Measurements from ENCODE around the gene SDCBP2.
A peak's percentile ranks its signal among the peaks of the same experiment; 100 is the strongest.

The SDCBP2 gene, protein sequence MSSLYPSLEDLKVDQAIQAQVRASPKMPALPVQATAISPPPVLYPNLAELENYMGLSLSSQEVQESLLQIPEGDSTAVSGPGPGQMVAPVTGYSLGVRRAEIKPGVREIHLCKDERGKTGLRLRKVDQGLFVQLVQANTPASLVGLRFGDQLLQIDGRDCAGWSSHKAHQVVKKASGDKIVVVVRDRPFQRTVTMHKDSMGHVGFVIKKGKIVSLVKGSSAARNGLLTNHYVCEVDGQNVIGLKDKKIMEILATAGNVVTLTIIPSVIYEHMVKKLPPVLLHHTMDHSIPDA

DNA sequence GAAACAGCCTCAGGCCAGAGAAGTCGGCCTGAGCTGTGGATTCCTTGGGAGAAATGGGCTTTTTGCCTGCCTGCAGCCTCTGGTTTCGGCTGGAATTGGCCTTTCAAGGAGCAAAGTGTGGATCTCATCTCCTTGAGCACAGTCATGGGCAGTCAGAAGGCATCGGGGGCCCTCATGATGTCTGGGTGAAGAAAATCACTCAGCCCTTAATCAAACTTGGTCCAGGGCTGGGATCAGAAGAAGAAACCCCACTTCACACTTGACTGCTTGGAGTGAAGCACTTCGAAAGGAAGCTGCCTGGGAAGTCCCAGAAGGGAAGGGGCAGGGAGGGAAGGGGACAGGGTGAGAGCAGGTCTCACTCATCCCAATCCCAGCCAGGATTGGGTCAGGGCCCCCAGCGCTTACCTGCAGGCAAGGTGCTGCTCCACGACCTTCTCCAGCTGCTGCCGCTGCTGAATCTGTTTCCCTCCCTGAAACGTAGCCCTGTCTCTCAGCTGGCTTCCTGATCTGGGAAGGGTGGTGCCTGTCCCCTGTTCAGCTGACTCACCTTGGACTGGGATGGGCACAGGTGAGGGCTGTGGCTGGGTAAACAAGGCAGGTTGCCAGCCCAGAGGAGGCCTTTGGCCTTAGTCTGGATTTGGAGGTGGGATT, at the start of gene SDCBP2:
SDCBP2 (minus strand) TSS at position 460 of the 651 bp plus-strand sequence. CDS start 8,723 bp downstream, outside the sequence.
- DNase-seq: no peak

DNA sequence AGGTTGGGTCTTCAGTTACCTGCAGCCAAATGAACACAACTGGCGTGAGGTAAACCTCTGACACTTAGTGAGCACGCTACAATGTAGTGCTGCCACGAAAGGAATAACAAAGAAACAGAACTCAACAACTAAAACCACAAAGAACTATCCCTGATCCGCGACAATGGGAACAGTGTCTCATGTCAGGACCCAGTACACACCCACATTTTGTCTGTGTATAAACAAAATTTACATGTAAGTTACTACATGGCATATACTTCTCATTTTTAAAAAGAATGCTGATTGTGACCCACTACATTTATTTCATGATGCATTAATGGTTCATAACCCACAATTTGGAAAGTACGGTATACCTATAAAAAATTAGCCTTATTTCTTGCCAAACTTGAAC, 49.8 kb upstream of the SDCBP2 start:
- DNase-seq: no peak

DNA sequence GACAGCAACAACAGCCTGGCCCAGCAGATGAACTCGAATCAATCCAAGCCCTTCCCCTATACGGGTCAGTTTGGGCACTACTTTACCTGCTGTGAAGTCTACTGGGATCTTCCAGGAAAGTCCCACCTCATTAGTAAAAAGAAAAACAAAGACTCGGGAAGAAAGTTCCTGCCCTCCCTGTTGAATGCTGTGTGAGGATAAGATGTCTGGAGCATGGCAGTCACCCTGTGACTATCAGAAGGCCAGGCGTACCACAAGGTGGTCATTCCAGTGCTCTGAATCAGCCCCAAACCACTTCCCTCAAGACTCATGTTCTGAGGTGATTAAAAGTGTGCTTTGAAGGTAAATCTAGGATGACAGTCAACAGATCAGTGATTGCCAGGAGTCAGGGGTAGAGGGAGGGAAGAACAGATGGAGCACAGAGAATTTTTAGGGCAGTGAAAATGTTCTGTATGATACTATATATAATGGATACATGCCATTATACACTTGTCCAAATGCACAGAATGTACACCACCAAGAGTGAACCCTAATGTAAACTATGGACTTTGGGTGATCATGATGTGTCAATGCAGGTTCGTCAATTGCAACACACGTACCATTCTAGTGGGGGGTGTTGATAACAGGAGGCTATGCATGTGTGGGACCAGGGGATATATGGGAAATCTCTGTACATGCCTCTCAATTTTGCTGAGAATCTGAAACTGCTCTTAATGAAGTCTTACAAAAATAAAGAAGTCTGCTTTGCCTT, 49.2 kb upstream of the SDCBP2 start:
- peak; percentile 42 for DNase-seq

DNA sequence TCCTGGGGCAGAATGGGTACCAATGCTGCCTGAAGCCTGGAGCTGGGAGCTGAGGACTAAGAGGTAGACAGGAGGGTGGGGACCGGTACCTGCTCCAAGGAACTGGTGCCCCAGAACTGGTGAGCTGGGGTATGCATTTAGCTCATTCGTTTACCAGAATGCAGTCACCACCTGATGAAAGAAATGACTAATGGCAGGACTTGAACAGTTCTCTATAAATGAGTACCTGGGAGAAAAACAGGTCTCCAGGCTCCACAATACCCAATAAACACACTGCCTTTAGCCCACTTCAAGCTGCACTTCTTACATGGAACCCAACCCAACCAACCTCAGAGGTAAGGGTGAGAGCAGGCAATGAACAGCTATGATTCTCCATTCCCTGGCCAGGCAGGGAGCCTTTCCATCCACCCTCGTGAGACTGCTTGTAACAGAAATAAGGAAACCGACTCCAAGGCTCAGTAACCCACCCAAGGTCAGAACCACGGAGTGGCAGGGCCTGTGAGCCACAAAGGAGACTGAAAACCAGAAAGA, 48.5 kb upstream of the SDCBP2 start:
- DNase-seq: peak; percentile 51

DNA sequence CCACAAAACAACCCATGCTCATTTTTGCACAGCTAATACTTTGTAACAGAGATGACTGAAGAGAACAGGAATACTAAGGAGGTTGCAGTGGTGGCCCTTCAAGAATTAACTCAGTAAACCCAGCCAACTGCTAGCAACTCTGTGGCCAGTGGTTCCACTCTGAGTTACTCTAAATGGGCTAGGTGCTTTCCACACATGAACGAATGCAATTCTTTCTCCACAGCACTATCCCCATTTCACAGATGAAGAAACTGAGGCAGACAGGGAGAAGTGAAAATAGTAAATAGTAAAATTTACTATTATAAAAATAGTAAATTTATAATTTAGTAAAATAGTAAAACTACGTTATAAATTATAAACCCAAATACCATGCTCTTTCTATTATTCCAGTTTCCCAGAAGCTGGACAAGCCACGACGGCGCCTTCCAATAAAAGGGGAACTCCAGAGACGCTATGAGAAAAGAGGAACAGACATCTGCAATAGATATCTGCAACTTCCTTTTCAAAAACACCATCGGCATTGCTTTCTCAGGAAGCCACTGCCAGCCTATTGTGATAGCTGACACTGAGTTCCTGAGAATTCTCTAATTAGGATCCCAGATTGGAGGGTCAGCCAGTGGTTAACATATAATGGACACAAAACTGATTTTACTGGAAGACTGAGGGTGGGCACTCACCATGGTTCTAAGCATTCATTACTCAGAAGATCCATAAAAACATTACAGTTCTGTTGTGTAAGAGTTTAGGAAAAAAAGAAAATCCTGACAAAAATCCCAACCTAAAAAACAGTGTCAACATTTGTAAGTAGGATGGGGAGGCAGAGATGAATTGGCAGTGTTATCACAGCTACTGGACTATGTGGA, 47.7 kb upstream of the SDCBP2 start:
- no peak for DNase-seq

DNA sequence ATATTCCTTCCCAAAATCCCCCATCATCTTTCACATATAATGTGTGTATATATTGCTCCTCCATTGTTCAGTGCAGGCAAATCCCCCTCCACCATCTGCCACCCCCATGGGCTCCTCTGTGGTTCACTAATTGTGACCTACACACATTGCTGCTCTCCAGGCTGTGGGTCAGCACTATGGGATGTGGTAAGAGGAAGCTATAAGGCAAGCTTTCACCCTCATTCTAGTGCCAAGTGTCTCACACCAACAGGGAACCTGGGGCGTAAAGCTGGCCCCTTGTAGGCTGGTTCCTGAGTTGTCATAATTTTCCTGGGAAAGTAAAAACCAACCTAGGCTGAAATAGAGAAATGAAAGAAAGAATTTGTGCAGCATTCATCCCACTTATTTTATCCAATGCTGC, 47.1 kb upstream of the SDCBP2 start:
- DNase-seq: no peak

DNA sequence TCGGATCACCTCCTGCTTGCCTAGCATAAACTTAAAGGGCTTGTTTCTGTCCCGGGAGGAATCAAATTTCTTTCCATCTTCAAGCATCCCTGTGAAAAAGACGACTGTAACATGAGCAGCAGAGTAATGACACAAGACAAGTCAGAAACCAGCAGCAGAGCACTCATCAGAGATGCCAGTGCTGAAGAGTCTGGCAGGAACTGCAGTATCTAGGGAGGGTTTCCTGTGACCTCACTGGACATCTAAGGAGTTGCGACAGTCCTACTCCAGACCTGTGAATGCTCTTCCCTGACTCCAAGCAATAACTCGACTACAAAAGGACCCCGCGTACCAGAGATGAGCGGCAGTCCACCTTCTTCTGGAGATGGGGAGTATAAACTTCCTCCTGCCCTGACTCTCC, 46.6 kb upstream of the SDCBP2 start:
- DNase-seq: no peak

DNA sequence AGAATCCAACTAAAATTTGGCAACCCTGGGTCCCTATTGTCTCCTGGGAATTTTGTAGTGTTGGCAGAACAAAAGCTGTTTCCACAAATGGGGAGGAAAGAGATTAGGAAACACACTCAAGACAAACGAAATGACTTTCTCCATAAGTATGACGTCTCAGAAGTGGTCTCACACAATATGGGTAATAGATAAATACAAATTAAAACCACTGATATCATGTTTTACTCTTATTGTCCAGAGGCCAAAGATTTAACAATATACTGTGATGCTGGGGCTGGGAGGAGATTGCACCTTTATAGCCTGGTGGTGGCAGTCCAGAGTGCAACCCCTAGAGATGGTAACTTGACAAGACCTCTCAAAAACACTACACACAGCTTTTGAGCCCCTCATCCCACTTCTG, 45.3 kb upstream of the SDCBP2 start:
- DNase-seq: no peak

DNA sequence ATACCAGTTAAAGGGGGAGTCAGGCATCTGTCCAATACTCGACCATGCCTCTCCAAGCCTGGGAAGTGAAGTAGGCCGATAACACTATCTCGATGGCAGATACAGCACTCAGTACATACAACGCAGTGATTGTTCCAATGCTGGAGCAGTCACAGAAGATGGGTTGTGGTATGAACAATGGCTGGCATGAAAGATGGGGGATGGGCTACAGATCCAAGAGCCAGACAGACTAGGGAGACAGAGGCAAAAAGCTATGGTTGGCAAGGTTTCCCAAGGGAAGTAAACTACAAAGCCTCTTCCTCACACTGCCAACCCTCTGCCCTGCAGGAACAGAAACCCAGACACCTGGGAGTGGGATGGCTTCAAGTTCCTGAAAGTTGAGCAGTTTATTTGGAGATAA, 44.7 kb upstream of the SDCBP2 start:
- no peak for DNase-seq

DNA sequence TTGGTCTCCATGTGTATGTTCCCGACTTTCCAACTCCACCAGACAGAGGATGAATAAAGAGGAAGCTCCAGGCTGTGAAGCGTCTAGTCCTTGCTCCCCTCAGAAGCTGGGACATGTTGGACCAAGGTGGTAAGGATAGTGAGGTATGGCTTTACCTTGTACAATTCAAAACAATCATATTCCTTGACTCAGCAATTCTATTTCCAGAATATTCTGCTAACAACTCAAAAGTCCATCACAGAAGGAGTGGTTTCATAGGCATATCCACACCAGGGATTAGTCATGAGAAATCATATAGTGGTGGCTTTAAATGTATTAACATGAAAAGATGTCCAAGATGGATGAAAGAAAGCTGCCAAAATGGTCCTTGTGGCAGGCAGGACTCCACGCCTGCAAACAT, 44.1 kb upstream of the SDCBP2 start:
- DNase-seq: no peak

DNA sequence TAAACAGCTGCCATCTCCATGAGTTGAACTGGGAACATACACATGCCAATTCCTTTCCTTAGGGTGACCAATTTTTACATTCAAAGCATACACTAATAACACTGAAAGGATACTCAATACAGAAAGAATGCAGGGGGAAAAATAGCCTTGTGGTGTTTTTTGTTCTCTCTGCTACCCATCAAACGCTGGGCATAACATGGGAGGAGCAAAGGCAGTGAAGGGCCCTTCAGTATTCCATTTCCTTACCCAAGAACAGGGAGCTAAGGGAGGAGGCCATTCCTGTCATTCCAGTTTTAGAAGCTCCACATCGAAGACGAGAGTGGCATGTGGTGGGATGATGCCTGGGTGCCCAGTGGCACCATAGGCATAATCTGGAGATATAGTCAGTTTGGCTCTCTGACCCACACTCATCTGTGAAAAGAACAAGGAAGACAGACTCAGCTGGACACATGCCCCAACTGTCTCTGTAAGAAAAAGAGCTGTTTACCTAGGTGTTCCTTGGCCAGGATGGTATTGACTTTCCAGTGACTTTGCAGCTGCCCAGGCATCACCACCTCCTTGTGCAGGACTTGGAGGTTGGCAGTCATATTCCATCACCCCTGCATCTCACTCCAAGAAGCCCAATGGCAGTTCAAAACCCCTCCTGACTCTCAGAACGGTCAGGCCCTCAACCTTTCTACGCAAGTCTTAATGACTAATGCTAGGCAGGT, 43.0 kb upstream of the SDCBP2 start:
- DNase-seq: no peak

DNA sequence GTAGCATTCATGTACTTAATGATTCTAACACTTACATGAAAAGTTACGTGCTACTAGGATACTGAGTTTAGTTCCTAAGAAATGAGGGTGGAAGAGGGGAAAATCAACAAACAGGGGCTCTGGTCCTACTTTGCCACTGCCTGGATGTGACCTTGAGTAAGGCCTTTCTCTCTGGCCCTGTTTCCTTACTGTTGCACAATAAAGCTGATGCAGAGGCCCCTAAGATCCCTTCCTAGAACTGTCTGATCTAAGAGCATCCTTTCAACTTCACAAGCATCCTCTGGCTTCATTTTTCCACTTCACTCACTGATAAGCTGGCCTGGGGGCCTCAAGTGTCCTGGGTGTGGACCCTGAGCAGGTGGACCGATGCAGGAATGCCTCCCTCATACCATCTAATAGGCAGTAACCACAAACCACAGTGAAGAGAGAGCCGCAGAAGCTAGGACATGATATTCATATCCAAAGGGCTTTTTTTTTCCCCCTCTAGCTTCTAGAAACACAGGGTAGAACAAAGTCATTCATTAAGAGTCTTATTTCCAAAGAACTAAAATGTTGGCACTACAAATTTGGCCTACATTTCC, 42.4 kb upstream of the SDCBP2 start:
- no peak for DNase-seq

DNA sequence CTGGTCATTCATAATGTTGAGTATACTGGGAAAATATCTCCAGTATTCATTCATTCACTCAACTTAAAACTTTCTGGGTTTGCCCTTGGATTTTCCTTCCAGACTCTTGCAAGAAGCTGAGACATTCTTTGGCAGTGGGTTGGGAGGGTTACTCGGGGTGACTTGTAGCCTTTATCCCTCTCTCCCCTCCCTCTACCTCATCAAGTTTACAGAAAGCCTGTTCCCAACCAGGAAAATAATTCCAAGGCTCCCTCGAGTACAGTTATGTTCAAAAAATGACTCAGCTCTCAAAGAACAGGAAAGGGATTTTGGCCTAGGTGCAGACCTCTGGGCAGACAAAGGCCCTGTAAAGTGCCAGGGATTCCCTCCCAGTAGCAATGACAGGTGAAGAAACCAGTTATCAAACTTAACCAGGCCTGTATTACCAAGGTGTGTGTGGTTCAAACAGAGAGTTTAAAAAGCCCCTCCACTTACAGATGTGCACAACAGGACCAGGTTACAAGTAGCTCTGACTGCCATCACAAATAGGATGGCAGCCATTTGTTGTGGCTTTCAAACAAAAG, 41.7 kb upstream of the SDCBP2 start:
- DNase-seq: no peak

DNA sequence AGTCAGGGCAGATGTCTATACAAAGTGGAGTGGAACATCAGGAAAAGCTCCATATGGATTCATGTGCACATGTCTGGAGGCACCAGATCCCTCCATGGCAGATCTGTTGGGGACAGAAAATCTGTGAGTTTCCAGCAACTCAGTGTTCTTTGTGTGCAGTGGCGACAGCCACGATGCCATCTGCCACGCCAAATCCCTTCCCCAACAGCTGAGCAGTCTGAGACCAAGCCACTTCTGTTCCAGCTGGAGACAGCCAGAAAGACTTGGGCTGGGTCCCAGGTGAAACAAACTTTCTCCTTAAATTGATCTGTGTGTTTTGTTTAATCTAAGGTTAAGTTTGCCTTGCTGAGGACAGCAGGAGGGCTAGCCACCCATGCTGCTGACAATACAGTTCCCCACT, 41.0 kb upstream of the SDCBP2 start:
- no peak for DNase-seq

DNA sequence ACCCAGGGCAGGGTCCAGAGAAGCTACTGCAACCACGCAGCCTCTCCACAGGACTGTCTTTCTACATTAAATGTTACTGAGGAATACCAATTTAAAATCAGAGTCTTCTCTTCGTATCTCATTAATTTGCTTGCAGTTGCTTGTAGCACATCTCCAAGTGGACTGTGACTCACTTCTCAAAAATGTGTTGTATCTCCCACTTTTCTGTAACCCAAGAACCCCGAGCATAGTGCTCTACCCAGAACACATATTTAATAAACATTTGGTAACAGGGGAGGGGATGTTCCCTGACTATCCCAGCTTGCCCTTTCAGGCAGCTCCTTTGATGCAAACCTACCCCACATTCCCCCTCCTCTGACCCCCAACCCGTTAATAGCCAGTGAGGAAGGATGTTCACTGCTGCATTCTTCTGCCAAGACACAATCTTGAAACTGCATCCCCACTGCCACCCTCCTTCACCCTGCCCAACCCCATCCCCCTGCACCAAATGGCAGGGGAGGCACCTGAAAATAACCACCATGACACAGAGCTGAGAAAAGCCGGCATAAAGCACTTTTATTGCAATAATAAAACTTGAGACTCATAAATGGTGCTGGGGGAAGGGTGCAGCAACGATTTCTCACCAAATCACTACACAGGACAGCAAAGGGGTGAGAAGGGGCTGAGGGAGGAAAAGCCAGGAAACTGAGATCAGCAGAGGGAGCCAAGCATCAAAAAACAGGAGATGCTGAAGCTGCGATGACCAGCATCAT, 39.7 kb upstream of the SDCBP2 start:
- no peak for DNase-seq

DNA sequence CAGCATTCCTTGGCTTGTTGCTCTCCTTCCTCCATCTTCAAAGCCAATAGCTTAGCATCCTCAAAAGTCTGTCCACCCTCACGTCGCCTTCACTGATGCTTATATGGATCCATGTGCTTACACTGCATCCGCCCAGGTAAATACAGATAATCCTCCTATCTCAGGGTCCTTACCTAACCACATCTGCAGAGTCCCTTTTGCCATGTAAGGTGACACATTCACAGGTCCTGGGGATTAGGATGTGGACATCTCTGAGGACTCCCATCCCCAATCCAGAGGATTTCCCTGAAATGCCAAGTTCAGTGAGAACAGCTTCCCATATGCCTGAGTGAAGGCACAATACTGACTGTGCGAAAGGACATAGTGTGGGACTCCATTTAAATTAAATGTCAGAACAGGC, 38.5 kb upstream of the SDCBP2 start:
- no peak for DNase-seq

DNA sequence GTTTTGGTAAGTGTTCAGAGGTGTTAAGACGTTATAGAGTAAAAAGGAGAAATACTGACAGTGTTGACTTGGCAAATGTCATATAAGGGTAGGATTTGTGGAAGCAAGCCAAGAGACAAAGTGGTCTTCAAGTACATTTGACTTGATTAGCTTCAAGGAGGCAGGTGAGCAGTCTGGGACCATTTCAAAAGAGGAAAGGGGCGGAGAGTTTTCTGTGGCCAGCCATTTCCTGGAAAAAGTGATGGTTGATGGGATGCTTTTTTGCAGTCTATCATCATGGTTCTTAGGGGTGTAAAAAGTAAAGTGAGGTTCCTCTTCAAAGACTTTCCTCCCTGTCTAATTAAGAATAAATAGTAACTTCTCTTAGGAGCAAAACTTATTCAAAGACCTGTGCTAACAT, 35.2 kb upstream of the SDCBP2 start:
- DNase-seq: no peak

DNA sequence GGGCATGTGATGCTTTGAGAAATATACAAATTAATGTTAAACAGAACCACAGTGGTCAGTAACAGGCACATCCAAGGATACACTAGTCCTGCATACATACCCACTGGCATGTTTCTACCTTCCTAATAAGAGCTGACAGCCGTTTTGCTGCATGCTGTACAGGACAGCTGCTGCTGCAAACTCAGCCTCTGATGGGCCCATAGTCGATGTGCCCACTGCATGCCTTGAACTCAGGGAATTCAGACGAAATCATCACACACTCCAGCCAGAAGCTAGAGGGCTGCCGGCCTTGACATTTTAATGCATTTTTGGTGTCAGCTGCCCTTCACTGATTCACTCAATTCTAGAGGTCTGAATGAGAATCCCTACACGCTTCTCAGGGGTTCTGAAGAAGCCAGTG, 34.6 kb upstream of the SDCBP2 start:
- DNase-seq: no peak

DNA sequence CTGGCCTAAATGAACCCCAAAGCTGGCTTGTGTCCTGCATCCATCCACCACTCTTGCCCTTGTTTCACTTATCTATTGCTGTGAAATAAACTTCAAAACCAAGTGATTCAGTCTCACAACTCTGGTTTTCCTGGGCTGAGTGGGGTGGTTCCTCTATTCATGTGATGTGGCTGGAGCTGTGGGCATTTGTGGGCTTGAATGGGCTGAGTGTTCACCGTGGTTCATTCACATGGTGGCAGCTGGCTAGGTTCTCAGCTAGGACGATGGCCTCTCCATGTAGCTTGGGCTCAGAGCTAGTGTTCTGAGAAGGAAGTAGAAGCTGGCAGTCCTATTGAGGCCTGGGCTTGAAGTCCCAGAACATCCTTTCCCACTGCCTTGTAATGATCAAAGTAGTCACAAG, 33.5 kb upstream of the SDCBP2 start:
- no peak for DNase-seq

DNA sequence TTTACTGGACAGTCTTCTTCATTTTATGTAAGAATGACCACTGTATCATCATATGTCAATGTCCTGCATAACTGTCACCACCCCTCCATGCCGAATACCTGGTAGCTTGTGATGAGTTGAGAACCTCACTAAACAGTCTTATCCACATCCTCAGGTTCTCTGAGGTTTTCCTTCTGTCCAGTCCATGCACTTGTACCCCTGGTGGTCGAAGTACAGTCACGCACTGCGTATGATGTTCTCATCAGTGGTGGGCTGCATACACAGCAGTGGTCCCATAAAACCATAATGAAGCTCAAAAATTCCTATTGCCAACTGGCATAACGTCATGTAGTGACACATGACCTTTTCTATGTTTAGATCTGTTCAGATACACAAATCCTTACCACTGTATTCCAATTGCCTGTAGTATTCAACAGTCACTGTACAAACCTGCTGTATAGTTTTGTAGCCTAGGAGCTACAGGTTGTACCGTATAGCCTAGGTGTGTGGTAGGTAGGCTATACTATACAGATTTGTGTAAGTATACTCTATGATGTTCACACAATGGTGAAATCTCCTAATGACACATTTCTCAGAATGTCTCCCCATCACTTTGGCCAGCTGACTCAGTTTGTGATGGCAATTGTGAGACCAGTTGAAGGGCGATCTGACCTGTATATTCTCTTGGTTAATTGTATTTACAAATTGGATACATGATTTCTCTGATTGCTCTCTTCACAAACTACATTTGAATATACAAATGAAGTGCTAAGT, 31.3 kb upstream of the SDCBP2 start:
- no peak for DNase-seq
